Mucosa of gallbladder (tissue), 1 donor: ENCODE measurements around the gene EXOC2. TPM values are rescaled to one million over a fixed set of nuclear protein-coding genes. Genes with fewer than 3 reads are reported as not detected.
"Not testable (repeated sequence)": the region's sequence is repeated elsewhere in the genome, so short reads cannot be mapped to it uniquely, and the experiment has no call there.

Experiments
- DNase-seq: peaks from one replicate; pipeline ENCODE4 v3.0.0-alpha.2; 2020; ENCODE audit warnings: low spot score
- total RNA-seq: library from RNA; stranded (reverse); gene quantifications from one replicate; pipeline ENCODE4 v1.2.1, GENCODE V29; 2021
- donor health status: DM: no; HTN: no; CAD: no.

The EXOC2 gene
- total RNA-seq, 1 donor from 2014 or later: 20.7 TPM

DNA sequence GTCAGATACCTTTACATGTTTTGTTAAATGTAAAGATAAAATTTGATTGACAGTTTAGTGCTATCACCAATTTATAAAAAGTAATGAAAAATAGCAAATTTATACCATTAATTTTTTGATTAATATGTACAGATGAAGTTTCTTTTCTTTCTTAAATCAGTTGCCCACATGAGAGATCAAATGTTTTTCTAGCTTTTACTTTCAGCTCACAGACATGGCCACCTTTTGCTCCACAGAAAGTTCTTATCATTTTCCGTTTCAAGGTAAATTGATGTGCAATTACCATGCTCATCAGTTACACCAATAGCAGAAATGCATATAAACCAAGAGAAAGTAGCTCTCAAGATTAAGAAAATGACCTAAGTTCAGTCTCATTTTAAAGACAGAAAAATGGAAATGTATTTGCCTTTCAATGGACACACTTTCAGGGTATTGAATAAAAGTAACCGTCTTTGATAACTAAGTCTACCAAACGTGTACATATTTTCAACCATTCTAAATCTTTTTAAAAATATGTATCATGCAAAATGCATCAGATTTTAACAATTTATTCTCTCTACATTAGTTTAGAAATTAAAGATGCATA, 16.6 kb upstream of the EXOC2 start:
- DNase-seq: no peak

DNA sequence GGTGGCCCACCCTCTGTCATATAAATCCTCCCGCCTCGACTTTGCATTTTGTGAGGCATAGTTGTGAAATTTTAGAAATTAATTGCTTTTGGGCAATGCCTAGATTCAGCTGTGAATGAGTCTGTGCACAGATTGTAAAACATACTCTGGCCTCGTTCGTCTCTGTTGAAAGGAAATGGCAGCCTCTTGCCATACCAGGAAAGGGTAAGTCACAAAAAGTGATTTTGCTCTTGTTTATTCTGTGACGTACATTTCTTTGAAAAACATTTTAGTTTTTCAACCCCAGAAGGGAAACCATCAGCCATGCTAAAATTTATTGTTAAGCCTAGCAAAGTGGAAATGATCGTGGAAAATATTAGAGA, 15.3 kb upstream of the EXOC2 start:
- no peak for DNase-seq

DNA sequence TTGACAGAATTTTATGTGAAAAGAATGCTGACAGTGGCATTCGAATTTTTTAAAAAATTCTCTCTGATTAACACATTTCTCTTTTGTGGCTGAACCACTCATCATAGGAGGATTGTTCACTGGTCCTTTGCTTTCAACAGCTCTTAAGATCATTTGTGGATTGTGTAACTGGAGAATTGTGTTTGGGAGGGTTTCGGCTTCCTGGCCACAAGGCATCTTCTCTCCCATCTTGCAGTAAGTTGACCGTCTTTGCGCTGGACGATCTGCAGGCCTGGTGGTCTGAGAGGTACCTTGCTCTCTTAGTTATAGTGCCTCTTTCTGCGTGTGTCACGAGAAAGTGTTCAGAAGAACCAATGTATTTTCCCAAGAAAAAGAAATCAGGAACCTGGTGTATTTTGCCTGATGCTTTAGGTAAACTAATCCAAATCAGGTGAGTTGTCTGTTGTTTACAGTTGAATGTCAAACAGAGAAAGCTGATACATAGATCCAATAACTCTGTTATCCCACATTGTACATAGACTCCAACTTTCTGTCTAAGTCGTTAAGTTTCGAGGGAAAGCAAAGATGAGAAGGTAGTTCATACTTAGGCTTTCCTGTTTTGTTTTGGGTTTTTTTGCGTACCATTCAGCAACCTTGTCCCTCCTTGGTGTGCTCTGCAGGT, 14.8 kb upstream of the EXOC2 start:
- no peak for DNase-seq

DNA sequence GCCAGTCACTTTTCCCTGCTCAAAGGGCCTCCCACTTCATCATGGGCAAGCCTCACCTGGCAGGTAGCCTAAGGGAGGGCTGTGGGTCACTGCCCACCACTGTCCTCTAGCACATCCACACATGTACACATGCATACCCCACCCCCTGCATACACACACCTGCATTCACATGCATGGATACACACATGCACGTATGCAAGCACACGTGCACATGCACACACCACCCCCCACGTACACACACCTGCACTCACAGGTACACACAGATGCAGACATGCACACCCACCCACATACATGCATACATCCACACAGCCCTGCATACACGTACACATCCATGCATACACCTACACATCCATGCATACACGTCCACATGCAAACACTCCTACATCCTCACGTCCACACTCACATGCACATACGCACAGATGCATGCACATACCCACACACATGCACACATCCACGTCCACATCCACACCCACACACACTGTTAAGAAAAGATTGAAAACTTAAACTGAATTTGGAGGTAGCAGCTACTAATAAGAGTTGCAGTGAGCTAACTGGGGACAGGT, 14.0 kb upstream of the EXOC2 start:
- DNase-seq: no peak

DNA sequence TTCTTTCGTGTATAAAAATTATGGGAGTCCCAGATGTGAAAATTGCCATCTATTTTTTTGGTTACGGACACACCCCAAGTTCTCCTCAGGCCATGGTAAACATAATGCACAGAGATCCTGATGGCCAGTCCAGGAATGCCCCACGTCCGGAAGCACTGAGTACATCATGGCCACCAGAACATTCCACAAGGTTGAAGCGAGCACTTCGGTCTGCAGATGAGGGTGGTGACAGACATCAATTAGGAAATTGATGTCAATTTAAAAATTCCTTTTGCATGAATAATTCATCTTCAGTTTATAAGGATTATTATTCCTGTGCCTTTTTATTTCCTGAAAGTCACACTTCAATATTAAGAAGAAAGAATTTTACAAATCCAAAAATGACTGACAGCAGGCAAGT, 13.2 kb upstream of the EXOC2 start:
- DNase-seq: no peak

DNA sequence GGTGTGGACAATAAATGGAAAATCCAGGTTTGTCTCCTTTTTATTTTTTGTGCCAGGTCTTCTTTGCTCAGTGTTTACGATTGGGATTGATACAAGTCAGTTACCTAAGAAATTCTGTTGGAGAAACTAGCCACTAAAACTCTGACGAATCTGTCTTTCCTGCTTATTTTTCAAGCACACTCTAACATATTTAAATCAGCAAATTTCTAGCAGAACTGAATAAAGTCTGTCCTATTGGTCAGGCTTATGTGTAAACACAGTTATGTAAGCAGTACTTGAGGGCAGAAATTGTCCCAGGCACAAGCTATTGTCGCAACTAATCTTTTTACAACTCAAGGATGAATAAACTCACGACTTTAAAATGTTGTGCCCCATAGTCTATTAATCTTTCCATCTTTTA, 12.1 kb upstream of the EXOC2 start:
- no peak for DNase-seq

DNA sequence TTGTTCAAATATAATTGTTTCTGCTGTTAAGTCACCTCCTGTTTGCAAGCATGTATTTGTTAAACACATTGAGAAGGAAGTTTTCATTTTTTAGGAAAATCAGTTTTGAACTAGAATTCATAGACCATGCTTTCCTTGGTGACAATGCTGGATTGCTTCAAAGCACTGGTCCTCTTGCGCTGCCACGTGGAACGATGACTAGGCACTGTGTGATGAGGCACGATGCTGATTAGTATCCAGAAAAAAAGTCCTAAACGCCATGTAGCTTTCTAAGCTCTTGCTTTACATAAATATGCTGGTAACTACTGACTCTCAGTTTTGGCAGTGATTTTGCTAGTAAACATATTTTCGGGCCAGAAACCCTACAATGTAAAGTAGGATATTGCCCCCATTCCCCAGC, 11.1 kb upstream of the EXOC2 start:
- no peak for DNase-seq

DNA sequence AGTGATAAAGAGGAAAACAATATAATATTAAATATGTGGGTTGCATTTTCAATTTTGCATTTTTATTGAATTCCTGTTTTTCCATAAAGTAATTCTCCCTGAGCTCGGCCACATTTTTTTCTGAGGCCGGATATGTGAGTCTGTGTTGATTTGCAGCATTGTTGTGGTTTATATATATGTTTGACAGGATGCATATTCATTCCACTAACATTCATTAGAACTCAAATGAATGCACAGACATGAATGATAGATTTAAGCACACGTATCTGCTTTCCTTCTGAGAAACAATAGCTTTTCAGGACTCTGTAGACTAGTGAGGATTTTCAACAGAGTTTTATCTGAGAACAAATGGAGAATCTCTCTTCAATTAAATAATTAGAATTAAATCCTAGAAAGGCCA, 10.6 kb upstream of the EXOC2 start:
- no peak for DNase-seq

DNA sequence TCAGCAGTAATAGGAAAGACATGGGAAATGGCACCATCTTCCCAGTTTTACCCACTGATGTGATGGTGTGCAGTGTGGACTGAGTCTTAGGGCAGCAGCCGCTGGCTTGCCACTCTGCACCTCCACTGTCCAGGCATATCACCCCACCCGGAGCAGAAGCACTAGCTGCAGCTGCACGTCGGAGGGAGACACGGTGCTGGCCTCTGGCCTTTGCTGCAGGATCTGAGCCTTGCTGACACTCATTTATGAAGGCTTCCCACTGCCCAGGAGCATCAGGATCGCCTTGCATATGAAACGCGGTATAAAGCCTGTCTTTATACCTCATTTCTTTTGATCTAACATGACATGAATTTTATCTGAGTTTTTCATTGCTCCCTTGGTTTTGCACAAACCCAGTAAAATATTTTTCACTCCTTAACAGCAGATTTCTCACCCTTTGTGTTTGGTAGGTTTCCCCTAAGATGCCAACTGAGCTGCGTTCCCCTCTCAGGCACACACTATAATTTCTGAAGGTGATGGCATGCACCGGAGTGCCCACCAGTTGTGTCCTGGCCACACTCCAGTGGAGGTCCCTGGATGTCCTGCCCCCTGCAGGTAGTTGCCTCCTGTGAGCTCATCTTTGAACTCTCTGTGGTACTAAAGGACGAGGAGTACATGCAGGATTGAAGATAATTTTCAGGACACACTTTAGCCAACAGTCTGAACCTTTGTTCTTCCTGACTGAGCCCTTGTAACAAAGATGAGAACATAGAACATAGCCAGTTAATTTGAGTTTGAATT, 9.0 kb upstream of the EXOC2 start:
- no peak for DNase-seq

DNA sequence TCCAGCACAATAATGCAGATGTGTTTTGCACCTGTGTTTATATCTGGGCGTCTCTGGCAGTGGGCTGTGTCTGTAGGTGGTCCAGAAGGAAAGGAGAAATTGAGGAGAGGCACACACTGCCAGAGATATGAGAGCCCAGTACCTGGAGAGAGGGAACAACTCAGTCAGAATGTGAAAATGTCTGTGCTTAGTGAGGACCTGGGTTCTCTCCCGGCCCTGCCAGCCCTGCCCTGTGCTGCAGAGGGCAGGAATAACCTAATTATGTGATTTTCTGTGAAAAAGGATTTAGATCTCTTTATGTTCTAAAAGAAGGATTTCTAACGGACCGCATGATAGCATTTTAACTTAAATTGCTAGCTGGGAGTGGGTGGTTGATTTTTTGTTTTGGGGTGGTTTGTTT, 8.3 kb upstream of the EXOC2 start:
- DNase-seq: no peak

DNA sequence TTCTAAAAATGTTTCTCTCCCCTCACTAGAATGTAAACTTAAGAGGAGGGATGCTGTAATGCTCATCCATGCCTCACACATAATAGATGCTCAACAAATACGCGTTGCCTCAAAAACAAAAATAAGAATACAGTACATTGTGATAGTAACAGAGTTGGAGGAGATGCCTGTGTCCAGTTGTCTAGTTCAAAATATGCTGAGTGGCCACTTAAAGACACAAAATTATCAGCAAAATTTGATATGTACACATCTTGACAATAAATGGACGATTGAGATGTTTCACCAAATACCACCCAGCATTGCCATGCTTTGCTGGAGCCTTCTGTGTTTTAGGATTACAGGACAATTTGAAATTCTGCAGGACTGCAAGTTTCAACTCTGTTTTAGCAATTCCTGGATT, 7.6 kb upstream of the EXOC2 start:
- no peak for DNase-seq

DNA sequence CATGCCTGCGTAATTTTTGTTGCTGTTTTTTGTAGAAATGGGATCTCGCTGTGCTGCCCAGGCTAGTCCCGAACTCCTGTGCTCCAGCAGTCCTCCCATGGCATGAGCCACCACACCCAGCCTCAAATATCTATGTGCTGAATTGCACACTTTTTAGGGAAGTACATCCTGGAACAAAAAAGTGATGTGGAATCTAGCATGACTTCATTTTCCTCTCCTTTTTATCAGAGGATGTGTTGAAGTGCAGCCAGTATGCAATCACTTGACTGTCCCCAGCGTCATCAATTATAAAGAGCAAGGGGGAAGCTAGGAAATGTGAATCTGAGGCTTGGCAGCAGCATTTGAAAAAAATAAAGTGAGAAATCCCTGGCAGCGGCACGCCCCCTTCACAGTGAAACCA, 6.4 kb upstream of the EXOC2 start:
- no peak for DNase-seq

DNA sequence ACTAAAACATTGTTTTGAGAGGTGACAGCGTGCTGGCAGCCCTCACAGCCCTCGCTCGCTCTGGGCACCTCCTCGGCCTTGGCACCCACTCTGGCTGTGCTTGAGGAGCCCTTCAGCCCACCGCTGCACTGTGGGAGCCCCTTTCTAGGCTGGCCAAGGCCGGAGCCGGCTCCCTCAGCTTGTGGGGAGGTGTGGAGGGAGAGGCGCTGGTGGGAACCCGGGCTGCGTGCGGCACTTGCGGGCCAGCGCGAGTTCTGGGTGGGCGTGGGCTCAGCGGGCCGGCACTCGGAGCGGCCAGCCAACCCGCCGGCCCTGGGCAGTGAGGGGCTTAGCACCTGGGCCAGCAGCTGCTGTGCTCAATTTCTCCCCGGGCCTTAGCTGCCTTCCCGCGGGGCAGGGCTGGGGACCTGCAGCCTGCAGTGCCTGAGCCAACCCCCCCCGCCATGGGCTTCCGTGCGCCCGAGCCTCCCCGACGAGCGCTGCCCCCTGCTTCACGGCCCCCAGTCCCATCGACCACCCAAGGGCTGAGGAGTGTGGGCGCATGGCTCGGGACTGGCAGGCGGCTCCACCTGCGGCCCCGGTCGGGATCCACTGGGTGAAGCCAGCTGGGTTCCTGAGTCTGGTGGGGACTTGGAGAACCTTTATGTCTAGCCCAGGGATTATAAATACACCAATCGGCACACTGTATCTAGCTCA, 1.6 kb upstream of the EXOC2 start:
- DNase-seq: not testable (repeated sequence)

DNA sequence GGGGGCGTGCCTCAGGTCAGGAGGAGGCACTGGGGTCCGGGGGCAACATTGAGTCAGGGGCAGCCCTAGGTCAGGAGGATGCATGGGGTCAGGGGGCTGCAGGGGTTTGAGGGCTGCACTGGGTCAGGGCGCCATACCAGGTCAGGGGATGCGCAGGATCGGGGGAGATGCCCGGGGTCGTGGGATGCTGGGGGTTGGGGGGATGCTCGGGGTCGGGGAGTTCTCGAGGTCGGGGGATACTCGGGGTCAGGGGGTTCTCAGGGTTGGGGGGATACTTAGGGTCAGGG, 727 bp upstream of the EXOC2 start:
- no peak for DNase-seq

DNA sequence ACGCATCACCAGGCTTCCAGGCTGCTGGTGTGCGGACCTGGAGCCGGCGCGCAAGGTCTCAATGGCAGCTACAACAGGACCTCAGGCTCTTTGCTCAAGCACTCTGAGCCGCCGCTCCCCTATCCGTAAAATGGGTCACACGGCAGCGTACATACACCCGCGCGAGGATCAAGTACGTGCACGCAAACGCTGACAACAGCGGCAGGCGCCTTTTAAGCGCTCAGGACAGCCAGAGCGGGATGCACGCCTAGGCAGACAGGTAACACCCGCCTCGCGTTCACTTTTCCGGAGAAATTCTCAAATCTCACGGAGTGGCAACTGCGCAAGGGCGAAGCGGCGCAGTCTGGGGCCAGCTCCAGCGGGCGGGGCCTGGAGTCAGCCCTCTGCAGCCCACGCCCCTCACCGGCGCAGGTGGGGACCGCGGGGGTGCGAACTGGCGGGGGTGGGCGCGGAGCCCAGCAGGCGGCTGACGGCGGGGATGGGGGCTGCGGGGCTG, 535 bp downstream of the EXOC2 start:
- peak; percentile 21 for DNase-seq

DNA sequence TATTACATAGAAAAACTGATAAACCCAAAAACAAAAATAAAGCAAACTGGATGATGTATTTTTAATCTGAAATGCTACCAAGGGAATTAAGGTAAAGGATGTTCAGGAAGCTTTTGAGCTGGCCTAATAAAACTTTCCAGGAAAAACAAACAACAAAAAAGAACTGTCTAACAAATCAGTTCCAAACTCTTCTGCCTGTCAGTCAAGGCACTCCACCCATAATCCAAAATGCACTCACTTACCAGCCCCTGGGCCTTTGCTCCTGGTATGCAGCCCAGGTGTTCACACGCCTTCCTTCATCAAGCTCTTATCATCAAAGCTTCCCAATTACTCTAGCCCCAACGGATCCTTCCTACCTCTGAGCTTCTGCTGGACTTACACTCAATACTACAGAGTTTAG, 3.7 kb downstream of the EXOC2 start:
- no peak for DNase-seq

DNA sequence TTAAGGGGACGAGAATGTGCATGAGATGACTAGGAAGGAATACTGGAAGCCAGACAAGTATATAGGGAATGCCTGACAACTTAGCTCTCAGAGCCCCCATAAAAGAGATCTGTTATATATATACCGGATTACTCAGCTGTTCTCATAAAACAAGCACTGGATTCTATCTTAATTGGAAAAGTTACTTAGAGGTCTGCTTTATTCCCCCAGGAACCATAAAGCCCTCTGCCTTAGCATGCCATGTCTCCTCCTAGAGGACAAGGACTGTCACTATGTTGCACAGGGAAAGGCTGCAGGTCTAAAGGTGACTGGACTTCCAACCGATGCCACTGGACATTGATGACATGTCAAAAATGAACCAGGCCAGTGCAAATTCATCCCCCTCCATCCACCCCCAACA, 6.4 kb downstream of the EXOC2 start:
- no peak for DNase-seq

DNA sequence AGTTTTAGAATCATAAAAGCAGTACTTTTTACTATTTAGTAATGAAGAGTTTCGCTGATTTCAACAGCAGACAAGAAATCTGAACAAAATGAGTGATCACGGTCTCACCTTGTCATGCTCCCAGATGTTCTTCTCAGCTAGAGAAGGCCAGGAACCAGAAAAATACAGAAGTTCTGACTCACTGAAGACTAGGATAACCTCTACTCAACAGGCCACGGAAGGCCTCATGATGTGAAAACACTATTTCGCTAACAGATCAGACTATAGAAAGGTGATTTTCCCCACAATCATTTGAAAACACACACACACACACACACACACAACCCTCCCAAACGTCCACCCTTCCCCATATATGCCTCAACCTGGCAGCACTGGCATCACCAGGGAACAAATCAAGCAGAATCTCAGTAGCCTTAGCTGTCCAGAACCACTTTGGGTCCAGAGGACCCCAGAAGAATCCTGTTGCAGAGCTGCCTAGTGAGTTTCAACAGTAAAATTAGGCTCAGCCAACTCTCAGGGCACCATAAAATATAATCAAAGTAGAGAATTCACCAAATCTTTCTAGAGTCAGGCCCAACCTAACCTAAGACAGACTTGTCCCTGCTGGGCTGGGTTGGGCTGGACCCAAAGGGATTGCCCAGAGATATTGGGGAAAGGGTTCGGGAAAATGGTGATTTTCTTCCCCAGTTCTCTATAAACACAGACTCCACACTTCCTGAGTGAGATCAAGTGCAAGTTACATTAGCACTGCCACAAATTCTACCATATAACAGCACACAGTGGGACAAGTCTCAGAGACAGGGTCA, 7.9 kb downstream of the EXOC2 start:
- no peak for DNase-seq

DNA sequence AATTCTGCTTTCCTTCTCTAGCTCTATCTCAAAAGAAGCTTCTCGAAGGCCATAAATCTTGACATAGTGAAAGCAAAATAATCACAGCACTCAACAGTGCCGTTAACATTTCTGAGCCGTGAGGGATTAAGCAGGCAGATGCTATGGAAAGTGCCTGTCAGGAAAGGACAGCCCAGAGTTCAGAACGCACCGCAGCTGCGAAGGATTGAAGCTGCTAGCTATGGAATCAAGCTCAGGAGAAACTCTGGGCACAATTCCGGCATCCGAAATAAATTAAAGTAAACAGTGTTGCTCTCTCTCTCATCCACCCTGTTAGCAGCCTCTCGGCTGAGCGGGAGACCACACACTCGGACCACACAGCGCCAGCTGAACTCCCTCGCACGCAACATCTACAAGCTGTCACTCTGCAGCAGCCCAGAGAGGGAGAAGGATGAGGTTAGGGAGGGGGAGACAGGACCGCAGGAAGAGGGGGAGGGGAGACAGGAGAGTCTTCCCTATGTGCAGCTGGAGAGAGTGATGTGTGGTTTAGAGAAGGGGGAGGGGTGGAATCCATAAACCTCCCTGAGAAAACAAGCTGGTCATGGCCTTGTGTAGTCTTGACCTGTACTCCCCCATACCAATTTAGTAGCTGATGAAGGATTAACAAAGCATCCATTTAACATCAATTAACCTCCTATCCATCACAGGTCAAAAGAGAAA, 9.0 kb downstream of the EXOC2 start:
- no peak for DNase-seq

DNA sequence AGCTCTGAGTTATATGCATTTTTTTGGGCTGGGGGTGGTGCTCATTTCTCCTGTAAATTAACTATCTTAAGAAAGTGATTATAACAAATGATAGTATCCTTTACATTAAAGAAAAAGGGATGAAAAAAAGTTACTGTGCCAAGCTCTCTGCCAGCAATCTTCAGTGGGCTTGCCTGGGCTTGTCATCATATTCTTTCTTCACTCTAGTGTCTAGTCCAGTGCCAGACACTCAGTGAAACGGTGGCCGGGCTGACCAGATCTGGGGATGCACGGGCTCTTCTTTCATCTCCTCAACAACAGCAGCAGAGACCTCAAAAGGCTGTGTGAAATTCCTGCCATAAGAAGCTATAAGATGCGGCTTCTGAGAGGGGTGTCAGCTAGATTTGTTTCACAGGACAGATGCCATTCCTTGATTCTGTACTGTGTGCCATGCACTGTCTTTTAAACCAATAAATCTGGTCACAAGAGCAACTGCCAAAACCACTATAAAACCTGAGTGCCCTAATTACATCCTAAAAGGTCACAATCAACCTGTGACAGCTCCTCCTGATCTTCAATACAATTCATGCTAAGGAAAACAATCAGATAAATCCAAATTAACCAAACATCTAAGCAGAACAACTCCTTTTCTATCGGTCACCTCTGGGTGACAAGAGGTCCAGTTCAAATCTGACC, 12.1 kb downstream of the EXOC2 start:
- DNase-seq: no peak
